GM12878 (cell line): ENCODE data around the gene PPP2R5C. TPM values are rescaled to one million over a fixed set of nuclear protein-coding genes. Genes with fewer than 3 reads are reported as not detected.

Source experiments
- CBX5 ChIP-seq: sonication (generic); IDR thresholded peaks from 2 replicates; pipeline ENCODE4 v1.6.1; 2016; ENCODE audit warnings: low read depth, moderate library complexity, mild to moderate bottlenecking, inconsistent platforms
- DPF2 ChIP-seq: fragments of 450-650 bp; IDR thresholded peaks from 2 replicates; pipeline ENCODE4 v1.6.1; 2017; ENCODE audit warnings: mild to moderate bottlenecking
- EGR1 ChIP-seq, 2 experiments: IDR thresholded peaks; 1 replicate in 1 of 2; 2 replicates in 1 of 2; pipeline ENCODE4 v1.6.1; 2011 to 2012; ENCODE audit warnings: low read depth in 2 of 2, low read length in 2 of 2, borderline replicate concordance in 1 of 2, mild to moderate bottlenecking in 1 of 2, moderate library complexity in 1 of 2
- EP300 ChIP-seq, 2 experiments: fragments of 150-350 bp in 1 of 2; IDR thresholded peaks; 2 replicates each; pipeline ENCODE4 v1.6.1; 2011 to 2012; ENCODE audit warnings: low read depth in 2 of 2, low read length in 2 of 2, borderline replicate concordance in 1 of 2, improper control_type of control experiment in 1 of 2, inconsistent platforms in 1 of 2; ENCODE audit not compliant: control insufficient read depth in 1 of 2
- ETV6 ChIP-seq, 2 experiments: fragments of 450-650 bp in 1 of 2; IDR thresholded peaks in 1 of 2; conservative IDR thresholded peaks in 1 of 2; 2 replicates each; pipeline ENCODE4 v1.6.1; 2014; ENCODE audit warnings: antibody characterized with exemption in 1 of 2, borderline replicate concordance in 1 of 2, low read depth in 1 of 2, mild to moderate bottlenecking in 1 of 2, moderate library complexity in 1 of 2
- LARP7 ChIP-seq: fragments of 450-650 bp; IDR thresholded peaks from 2 replicates; pipeline ENCODE4 v1.6.1; 2017; ENCODE audit warnings: mild to moderate bottlenecking
- MTA2 ChIP-seq: fragments of 450-650 bp; IDR thresholded peaks from 2 replicates; pipeline ENCODE4 v1.6.1; 2016; ENCODE audit warnings: low read depth, mild to moderate bottlenecking, moderate library complexity
- NFYB ChIP-seq: IDR thresholded peaks from 2 replicates; pipeline ENCODE4 v1.6.1; 2011; ENCODE audit warnings: low read depth, mild to moderate bottlenecking, low read length, improper control_type of control experiment, moderate library complexity; ENCODE audit not compliant: insufficient read depth
- NR2C1 ChIP-seq: fragments of 450-650 bp; IDR thresholded peaks from 2 replicates; pipeline ENCODE4 v1.6.1; 2017; ENCODE audit warnings: antibody characterized with exemption, mild to moderate bottlenecking, moderate library complexity
- POLR2AphosphoS2 ChIP-seq: IDR thresholded peaks from 2 replicates; pipeline ENCODE4 v1.6.1; 2011; ENCODE audit warnings: low read depth, mild to moderate bottlenecking, low read length, improper control_type of control experiment, moderate library complexity
- RELA ChIP-seq: fragments of 450-650 bp; IDR thresholded peaks from 2 replicates; pipeline ENCODE4 v1.8.0; 2014; ENCODE audit warnings: borderline replicate concordance; ENCODE audit not compliant: partially characterized antibody
- SMAD1 ChIP-seq: fragments of 450-650 bp; IDR thresholded peaks from 2 replicates; pipeline ENCODE4 v1.6.1; 2018; ENCODE audit warnings: mild to moderate bottlenecking, low read depth; ENCODE audit not compliant: partially characterized antibody
- SMAD5 ChIP-seq: IDR thresholded peaks from 2 replicates; pipeline ENCODE4 v1.6.1; 2016; ENCODE audit warnings: antibody characterized with exemption, low read depth
- SREBF1 ChIP-seq: IDR thresholded peaks from 2 replicates; pipeline ENCODE4 v1.6.1; 2012; ENCODE audit warnings: mild to moderate bottlenecking, low read length
- STAT3 ChIP-seq: IDR thresholded peaks from 2 replicates; pipeline ENCODE4 v1.6.1; 2011; ENCODE audit warnings: low read depth, low read length, improper control_type of control experiment
- ZNF24 ChIP-seq: fragments of 450-650 bp; IDR thresholded peaks from 2 replicates; pipeline ENCODE4 v1.6.1; 2017; ENCODE audit warnings: antibody characterized with exemption, mild to moderate bottlenecking
- ZSCAN29 ChIP-seq: fragments of 450-650 bp; IDR thresholded peaks from 2 replicates; pipeline ENCODE4 v1.6.1; 2017; ENCODE audit warnings: mild to moderate bottlenecking, moderate library complexity
- polyA plus RNA-seq, 11 experiments: library from polyadenylated mRNA; depleted of rRNA in 4 of 11; unstranded in 6 of 11; stranded (reverse) in 5 of 11; fragments of >200 nt; fragmentation: Nextera tagmentation in 4 of 11; fragmentation: Illumina TruSeq in 1 of 11; extraction: Ambion mirVana in 4 of 11; extraction: Trizol in 1 of 11; gene quantifications; 1 replicate in 1 of 11; 2 replicates in 10 of 11; pipeline versions ENCODE4 v1.2.1 to v1.2.3, GENCODE V29; 2011 to 2016; ENCODE audit warnings: inconsistent platforms in 2 of 11, missing spikeins in 2 of 11, low read depth in 1 of 11
- total RNA-seq, 4 experiments: library from RNA; depleted of rRNA in 3 of 4; stranded (reverse); fragments of >200 nt in 3 of 4; fragmentation: Illumina TruSeq in 1 of 4; extraction: Trizol in 1 of 4; gene quantifications; 2 replicates each; pipeline versions ENCODE4 v1.2.1 to v1.2.3, GENCODE V29; 2013 to 2021
- TF ChIP-seq, protein P1 (sequence below): IDR thresholded peaks from 2 replicates; pipeline ENCODE4 v1.6.1; 2011; ENCODE audit warnings: borderline replicate concordance, low read depth, mild to moderate bottlenecking, moderate library complexity, mixed read lengths, low read length; ENCODE audit not compliant: insufficient read depth; ENCODE audit errors: extremely low read length
- TF ChIP-seq, protein P2 (sequence below): IDR thresholded peaks from 2 replicates; pipeline ENCODE4 v1.6.1; 2012; ENCODE audit warnings: low read depth, low read length, improper control_type of control experiment
- TF ChIP-seq, protein P3 (sequence below): fragments of 450-650 bp; IDR thresholded peaks from 2 replicates; pipeline ENCODE4 v1.6.1; 2017; ENCODE audit warnings: mild to moderate bottlenecking, moderate library complexity
- TF ChIP-seq, protein P4 (sequence below): fragments of 450-650 bp; IDR thresholded peaks from 2 replicates; pipeline ENCODE4 v1.6.1; 2017; ENCODE audit warnings: antibody characterized with exemption, mild to moderate bottlenecking, moderate library complexity

The PPP2R5C gene
- total and polyA plus RNA-seq, 10 of the 15 experiments (the other 5 are each of a cell fraction or from before 2014, with no cell fraction given), result 106 to 199 (median 144) TPM

DNA sequence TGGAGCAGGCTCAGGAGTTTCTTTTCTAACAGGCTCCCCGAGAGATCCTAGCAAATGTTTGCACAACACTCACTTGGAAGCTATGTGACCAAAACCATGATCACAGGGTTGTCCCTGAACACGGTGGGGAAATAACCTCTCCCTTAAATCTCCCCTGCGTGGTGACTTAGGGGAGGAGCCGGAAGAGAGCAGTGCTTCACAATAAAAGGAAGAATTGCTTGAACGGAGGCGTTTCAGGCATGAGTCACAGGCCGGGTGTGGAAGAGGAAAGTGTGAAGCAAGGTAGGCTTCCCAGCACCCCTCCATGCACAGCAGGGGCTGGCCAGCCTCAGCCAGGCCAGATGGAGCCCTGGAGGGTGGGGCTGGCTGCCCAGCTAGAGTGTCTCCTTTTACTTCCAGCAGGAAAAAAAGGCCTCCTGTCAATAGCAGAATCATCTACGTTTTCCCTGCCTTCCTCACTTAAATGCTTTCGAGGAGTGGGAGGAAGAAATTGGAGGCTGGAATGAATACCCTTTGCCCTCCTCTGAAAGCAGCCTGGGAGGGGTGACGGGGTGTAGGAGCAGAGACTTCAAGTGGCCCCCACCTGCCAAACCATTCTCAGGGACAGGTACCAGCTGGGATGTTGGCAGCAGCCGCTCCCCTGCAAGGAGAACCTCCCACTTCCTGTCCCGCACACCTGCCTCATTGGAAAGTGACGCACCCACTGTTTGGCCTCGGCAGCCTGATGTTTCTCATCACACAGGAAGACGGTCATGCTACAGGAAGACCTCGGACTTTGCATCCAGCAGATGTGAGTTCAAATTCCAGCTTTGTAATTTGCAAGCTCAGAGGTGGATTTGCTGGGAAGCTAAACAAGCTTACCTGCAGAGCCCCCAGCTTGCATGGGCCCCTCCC lies 30.1 kb upstream of the PPP2R5C start (continued):
- TF ChIP-seq POLR2AphosphoS2 (no peak), DPF2 (peak; percentile 59; the same call in 1 of the 2 replicates), SREBF1 (no peak), ZSCAN29 (no peak), RELA (peak; percentile 6), NFYB (no peak), SMAD5 (no peak), EGR1 (IDR thresholded peaks at IDR 0.05; ENCODE audit: borderline replicate concordance in 1 of 2, low read depth in 2 of 2, low read length in 2 of 2) (peak in 1 of 2 experiments; percentile 18; a peak in 1 of 3 replicates), LARP7 (no peak), ETV6 (conservative IDR thresholded peaks at IDR 0.05 in 1 of 2, IDR thresholded peaks at IDR 0.05 in 1 of 2; ENCODE audit: borderline replicate concordance in 1 of 2, low read depth in 1 of 2) (peak in 1 of 2 experiments; percentile 32; a peak in 1 of 4 replicates), ZNF24 (no peak), EP300 (IDR thresholded peaks at IDR 0.05; ENCODE audit: borderline replicate concordance in 1 of 2, control insufficient read depth in 1 of 2, low read depth in 2 of 2, low read length in 2 of 2) (0 out of 4 replicates have a peak, but pooled peaks of 1 of the 2 experiments have one; percentile 11), STAT3 (no peak), MTA2 (peak; percentile 45; the same call in 1 of the 2 replicates), NR2C1 (no peak), SMAD1 (no peak), CBX5 (no peak)
- TF ChIP-seq, protein P1, sequence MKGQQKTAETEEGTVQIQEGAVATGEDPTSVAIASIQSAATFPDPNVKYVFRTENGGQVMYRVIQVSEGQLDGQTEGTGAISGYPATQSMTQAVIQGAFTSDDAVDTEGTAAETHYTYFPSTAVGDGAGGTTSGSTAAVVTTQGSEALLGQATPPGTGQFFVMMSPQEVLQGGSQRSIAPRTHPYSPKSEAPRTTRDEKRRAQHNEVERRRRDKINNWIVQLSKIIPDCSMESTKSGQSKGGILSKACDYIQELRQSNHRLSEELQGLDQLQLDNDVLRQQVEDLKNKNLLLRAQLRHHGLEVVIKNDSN, result no peak
- TF ChIP-seq, protein P2, sequence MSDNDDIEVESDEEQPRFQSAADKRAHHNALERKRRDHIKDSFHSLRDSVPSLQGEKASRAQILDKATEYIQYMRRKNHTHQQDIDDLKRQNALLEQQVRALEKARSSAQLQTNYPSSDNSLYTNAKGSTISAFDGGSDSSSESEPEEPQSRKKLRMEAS, result peak; percentile 54; the same call in 1 of the 2 replicates
- TF ChIP-seq, protein P3, sequence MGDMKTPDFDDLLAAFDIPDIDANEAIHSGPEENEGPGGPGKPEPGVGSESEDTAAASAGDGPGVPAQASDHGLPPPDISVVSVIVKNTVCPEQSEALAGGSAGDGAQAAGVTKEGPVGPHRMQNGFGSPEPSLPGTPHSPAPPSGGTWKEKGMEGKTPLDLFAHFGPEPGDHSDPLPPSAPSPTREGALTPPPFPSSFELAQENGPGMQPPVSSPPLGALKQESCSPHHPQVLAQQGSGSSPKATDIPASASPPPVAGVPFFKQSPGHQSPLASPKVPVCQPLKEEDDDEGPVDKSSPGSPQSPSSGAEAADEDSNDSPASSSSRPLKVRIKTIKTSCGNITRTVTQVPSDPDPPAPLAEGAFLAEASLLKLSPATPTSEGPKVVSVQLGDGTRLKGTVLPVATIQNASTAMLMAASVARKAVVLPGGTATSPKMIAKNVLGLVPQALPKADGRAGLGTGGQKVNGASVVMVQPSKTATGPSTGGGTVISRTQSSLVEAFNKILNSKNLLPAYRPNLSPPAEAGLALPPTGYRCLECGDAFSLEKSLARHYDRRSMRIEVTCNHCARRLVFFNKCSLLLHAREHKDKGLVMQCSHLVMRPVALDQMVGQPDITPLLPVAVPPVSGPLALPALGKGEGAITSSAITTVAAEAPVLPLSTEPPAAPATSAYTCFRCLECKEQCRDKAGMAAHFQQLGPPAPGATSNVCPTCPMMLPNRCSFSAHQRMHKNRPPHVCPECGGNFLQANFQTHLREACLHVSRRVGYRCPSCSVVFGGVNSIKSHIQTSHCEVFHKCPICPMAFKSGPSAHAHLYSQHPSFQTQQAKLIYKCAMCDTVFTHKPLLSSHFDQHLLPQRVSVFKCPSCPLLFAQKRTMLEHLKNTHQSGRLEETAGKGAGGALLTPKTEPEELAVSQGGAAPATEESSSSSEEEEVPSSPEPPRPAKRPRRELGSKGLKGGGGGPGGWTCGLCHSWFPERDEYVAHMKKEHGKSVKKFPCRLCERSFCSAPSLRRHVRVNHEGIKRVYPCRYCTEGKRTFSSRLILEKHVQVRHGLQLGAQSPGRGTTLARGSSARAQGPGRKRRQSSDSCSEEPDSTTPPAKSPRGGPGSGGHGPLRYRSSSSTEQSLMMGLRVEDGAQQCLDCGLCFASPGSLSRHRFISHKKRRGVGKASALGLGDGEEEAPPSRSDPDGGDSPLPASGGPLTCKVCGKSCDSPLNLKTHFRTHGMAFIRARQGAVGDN, result peak; percentile 67
- TF ChIP-seq, protein P4, sequence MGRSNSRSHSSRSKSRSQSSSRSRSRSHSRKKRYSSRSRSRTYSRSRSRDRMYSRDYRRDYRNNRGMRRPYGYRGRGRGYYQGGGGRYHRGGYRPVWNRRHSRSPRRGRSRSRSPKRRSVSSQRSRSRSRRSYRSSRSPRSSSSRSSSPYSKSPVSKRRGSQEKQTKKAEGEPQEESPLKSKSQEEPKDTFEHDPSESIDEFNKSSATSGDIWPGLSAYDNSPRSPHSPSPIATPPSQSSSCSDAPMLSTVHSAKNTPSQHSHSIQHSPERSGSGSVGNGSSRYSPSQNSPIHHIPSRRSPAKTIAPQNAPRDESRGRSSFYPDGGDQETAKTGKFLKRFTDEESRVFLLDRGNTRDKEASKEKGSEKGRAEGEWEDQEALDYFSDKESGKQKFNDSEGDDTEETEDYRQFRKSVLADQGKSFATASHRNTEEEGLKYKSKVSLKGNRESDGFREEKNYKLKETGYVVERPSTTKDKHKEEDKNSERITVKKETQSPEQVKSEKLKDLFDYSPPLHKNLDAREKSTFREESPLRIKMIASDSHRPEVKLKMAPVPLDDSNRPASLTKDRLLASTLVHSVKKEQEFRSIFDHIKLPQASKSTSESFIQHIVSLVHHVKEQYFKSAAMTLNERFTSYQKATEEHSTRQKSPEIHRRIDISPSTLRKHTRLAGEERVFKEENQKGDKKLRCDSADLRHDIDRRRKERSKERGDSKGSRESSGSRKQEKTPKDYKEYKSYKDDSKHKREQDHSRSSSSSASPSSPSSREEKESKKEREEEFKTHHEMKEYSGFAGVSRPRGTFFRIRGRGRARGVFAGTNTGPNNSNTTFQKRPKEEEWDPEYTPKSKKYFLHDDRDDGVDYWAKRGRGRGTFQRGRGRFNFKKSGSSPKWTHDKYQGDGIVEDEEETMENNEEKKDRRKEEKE, result no peak
